ENCODE results near the gene DDRGK1.

Gene DDRGK1

GRCh38 chr20:3177746-3178485 lies 26.6 kb downstream of the DDRGK1 start:
- no peaks in the 10 kb centered on the region for H3K36me3 ChIP-seq (ENCODE audit: insufficient read depth, low read length)
- H3K9me3 ChIP-seq (ENCODE audit: insufficient read depth, low read depth, low read length): no peaks in the 10 kb centered on the region
- WGBS: 92% methylated on average over 7 of the region's 8 CpGs
- H3K27me3 ChIP-seq (ENCODE audit: insufficient read depth, low read length): no peaks in the 10 kb centered on the region
- H3K4me3 ChIP-seq (ENCODE audit: low read length): no peak overlapping the region
- no peak overlapping the region for H3K27ac ChIP-seq (ENCODE audit: low read depth, low read length)
- no peak overlapping the region for H3K9ac ChIP-seq (ENCODE audit: low read depth, low read length)
- H3K4me1 ChIP-seq (ENCODE audit: insufficient read depth, low read length): peaks cover 12% of the 10 kb centered on the region

DNA sequence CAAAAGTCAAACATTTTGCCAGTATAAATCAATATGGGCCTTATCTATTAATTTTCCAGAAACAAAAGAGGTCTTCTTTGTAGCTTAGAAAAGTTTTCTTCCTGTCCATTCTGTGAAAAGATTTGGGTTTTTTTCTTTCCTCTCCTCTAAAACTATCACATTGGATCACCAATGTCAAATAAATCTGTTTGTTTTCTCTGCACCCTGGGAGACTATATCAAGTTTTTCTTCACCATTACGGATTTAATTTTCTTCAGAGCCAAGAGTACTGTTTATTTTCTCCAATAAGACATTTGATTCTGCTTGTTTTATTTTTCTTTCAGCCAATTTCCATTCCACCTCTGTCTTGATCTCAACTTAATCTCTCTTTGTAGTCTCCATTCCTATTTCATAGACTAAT lies 29.2 kb downstream of the DDRGK1 start:
- Histone ChIP-seq H3K9ac (ENCODE audit: low read depth, low read length) (peak overlapping the region; percentile 82; the same call in 1 of the 2 replicates), H3K27me3 (ENCODE audit: insufficient read depth, low read length) (peaks cover 9% of the 10 kb centered on the region; the same call in 1 of the 2 replicates), H3K27ac (ENCODE audit: low read depth, low read length) (peak overlapping the region; percentile 48; the same call in 1 of the 2 replicates), H3K36me3 (ENCODE audit: insufficient read depth, low read length) (no peaks in the 10 kb centered on the region), H3K4me1 (ENCODE audit: insufficient read depth, low read length) (peaks cover 25% of the 10 kb centered on the region), H3K9me3 (ENCODE audit: insufficient read depth, low read depth, low read length) (no peaks in the 10 kb centered on the region), H3K4me3 (ENCODE audit: low read length) (peak overlapping the region; percentile 88)
- 68% methylated on average over 1 of the region's 1 CpG for WGBS

GRCh38 chr20:3174442-3175261 lies 29.8 kb downstream of the DDRGK1 start:
- H3K4me1 ChIP-seq (ENCODE audit: insufficient read depth, low read length): peaks cover 25% of the 10 kb centered on the region
- H3K27me3 ChIP-seq (ENCODE audit: insufficient read depth, low read length): peaks cover 9% of the 10 kb centered on the region; the same call in 1 of the 2 replicates
- no peaks in the 10 kb centered on the region for H3K36me3 ChIP-seq (ENCODE audit: insufficient read depth, low read length)
- 3% methylated on average over 8 of the region's 13 CpGs for WGBS
- H3K27ac ChIP-seq (ENCODE audit: low read depth, low read length): peak overlapping the region; percentile 55
- peak overlapping the region; percentile 82 for H3K9ac ChIP-seq (ENCODE audit: low read depth, low read length)
- no peaks in the 10 kb centered on the region for H3K9me3 ChIP-seq (ENCODE audit: insufficient read depth, low read depth, low read length)
- H3K4me3 ChIP-seq (ENCODE audit: low read length): peak overlapping the region; percentile 88

DNA sequence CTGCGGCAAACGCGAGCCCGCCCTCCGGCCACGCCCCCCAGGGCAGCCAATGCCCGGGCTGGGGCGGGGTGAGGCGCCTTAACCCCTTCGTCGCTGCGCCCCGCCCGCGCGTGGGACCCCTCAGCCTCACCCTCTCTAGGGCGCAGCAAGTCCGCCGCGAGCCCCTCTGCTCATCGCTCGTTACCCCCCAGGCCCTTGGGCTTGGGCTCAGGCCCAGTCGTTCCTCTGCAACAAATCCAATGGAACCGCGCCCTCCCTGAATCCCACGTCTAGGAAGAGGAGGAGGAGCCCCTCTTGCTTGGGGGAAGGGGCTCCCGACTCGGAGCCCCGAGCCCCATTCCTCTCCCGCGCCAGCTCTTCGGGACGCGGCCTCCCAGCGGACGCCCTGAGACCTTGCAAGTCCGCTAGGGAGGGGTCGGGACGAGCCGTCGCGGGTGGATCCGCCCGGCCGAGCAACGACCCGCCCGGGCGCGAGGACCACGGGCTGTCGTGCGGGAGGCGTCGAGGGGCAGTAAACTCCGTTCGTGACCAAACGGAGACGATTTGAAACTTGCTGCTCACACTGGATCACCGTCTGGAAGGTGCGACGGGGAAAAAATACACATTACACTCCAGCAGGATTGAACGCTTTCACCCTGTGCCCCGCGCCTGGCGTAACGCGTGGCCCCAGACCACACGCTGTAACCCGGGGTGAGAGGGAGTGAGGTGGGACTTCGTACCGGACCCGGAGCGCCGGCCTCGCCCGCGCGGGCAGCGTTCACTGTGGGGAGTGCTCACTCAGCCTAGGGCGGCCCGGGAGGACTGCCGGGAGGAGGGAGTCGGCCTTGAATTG lies 30.7 kb downstream of the DDRGK1 start:
- WGBS: under 1% methylated on average over 84 of the region's 84 CpGs
- Histone ChIP-seq H3K9ac (ENCODE audit: low read depth, low read length) (peak overlapping the region; percentile 82), H3K27me3 (ENCODE audit: insufficient read depth, low read length) (peaks cover 12% of the 10 kb centered on the region), H3K4me3 (ENCODE audit: low read length) (peak overlapping the region; percentile 88), H3K27ac (ENCODE audit: low read depth, low read length) (peak overlapping the region; percentile 55), H3K36me3 (ENCODE audit: insufficient read depth, low read length) (no peaks in the 10 kb centered on the region), H3K4me1 (ENCODE audit: insufficient read depth, low read length) (peaks cover 26% of the 10 kb centered on the region), H3K9me3 (ENCODE audit: insufficient read depth, low read depth, low read length) (no peaks in the 10 kb centered on the region)

- H3K4me3 ChIP-seq (ENCODE audit: low read length): peak within 1 kb of the TSS; percentile 88
- peak within 1 kb of the TSS; percentile 82 for H3K9ac ChIP-seq (ENCODE audit: low read depth, low read length)
- H3K4me1 ChIP-seq (ENCODE audit: insufficient read depth, low read length): peaks cover 30% of the 10 kb centered on the region
- peak within 1 kb of the TSS; percentile 95 for H3K27ac ChIP-seq (ENCODE audit: low read depth, low read length)
- H3K27me3 ChIP-seq (ENCODE audit: insufficient read depth, low read length): peaks cover 18% of the 10 kb centered on the region
- no peaks in the 10 kb centered on the region for H3K9me3 ChIP-seq (ENCODE audit: insufficient read depth, low read depth, low read length)
- H3K36me3 ChIP-seq (ENCODE audit: insufficient read depth, low read length): no peaks in the 10 kb centered on the region
- under 1% methylated on average over 55 of the region's 62 CpGs for WGBS
Observed at GRCh38 chr20:3172933-3173609, 31.4 kb downstream of the DDRGK1 start, which contains the start of gene LZTS3. Gene LZTS3 (minus strand): TSS chr20:3173549. CDS start chr20:3167163, 6,386 bp downstream.

GRCh38 chr20:3172126-3172932 lies 32.2 kb downstream of the DDRGK1 start:
- Histone ChIP-seq H3K9ac (ENCODE audit: low read depth, low read length) (no peak overlapping the region), H3K36me3 (ENCODE audit: insufficient read depth, low read length) (no peaks in the 10 kb centered on the region), H3K27me3 (ENCODE audit: insufficient read depth, low read length) (peaks cover 25% of the 10 kb centered on the region), H3K4me3 (ENCODE audit: low read length) (peak overlapping the region; percentile 88), H3K27ac (ENCODE audit: low read depth, low read length) (no peak overlapping the region), H3K4me1 (ENCODE audit: insufficient read depth, low read length) (peaks cover 30% of the 10 kb centered on the region), H3K9me3 (ENCODE audit: insufficient read depth, low read depth, low read length) (no peaks in the 10 kb centered on the region)
- WGBS: 40% methylated on average over 5 of the region's 5 CpGs

- H3K4me1 ChIP-seq (ENCODE audit: insufficient read depth, low read length): peaks cover 30% of the 10 kb centered on the region
- H3K4me3 ChIP-seq (ENCODE audit: low read length): no peak overlapping the region
- WGBS: 72% methylated on average over 13 of the region's 14 CpGs
- H3K27me3 ChIP-seq (ENCODE audit: insufficient read depth, low read length): peaks cover 26% of the 10 kb centered on the region
- no peak overlapping the region for H3K9ac ChIP-seq (ENCODE audit: low read depth, low read length)
- H3K27ac ChIP-seq (ENCODE audit: low read depth, low read length): no peak overlapping the region
- no peaks in the 10 kb centered on the region for H3K9me3 ChIP-seq (ENCODE audit: insufficient read depth, low read depth, low read length)
- no peaks in the 10 kb centered on the region for H3K36me3 ChIP-seq (ENCODE audit: insufficient read depth, low read length)
Observed at GRCh38 chr20:3171391-3172125, 32.9 kb downstream of the DDRGK1 start.

DNA sequence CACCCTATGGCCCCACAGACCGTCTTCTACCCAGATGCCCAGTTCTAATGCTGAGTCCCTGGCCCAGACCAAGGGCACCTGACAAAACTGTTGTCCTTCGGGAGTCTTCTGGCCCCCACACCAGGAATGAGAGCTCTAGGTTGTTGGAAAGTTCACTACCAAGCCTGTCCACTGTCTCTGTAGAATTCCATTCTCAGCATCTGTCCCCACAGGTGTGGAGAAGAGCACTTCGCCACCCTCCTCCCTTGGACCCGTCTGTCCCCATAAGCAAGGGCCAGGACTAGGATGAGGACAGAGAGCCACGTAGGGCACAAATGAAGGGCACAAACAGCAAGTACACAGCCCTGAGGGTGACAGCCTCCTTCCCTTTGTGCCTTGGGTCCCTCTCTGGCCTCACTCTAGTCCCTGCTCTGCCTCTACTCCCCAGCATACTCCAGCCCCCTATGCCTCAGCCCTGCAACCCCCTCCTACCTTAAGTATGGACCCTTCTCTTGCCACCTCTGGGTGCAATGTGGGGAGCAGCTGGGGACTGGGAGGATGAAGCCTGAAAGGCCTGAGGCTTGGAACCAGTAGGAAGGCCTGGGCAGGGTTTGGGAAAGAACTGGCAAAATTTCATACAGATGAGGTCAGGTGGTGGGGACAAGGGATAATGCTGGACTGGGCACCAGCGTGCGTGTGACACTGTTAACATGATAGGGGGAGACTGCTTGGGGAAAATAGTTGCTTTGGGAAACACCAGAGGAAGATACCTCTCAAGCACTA lies 35.5 kb downstream of the DDRGK1 start:
- Histone ChIP-seq H3K27me3 (ENCODE audit: insufficient read depth, low read length) (peaks cover 26% of the 10 kb centered on the region), H3K9me3 (ENCODE audit: insufficient read depth, low read depth, low read length) (no peaks in the 10 kb centered on the region), H3K27ac (ENCODE audit: low read depth, low read length) (peak overlapping the region; percentile 45), H3K4me3 (ENCODE audit: low read length) (peak overlapping the region; percentile 48), H3K4me1 (ENCODE audit: insufficient read depth, low read length) (peaks cover 18% of the 10 kb centered on the region), H3K9ac (ENCODE audit: low read depth, low read length) (peak overlapping the region; percentile 64), H3K36me3 (ENCODE audit: insufficient read depth, low read length) (0 out of 2 replicates have a peak, but pooled peaks cover 3% of the 10 kb centered on the region)
- WGBS: 84% methylated on average over 7 of the region's 7 CpGs

Data from HUES64 (cell line).